ENCODE results near the gene LCP1. TPM values are rescaled to one million over a fixed set of nuclear protein-coding genes. Genes with fewer than 3 reads are reported as not detected.

Gene LCP1
- total and polyA plus RNA-seq, 2 of the 13 experiments (the other 11 are each of a cell fraction or from before 2014, with no cell fraction given), result 1.6 TPM

- H2AFZ ChIP-seq (ENCODE audit: low read length), result no peak overlapping the region
Measured at GRCh38 chr13:46097015-46097414, 85.0 kb downstream of the LCP1 start.

More at GRCh38 chr13:46097015-46097414, 85.0 kb downstream of the LCP1 start:
- Histone ChIP-seq H3K36me3 (replicated peaks in 1 of 2; ENCODE audit: control insufficient read depth in 1 of 2, insufficient read depth in 2 of 2, low read length in 2 of 2) (peaks cover 14 to 28% of the 10 kb centered on the region in 2 experiments), H3K4me1 (ENCODE audit: insufficient read depth, low read length) (peaks cover 77% of the 10 kb centered on the region), H3K4me2 (ENCODE audit: low read depth, low read length) (peak overlapping the region; percentile 23; the same call in 1 of the 2 replicates), H3K9ac (ENCODE audit: insufficient read depth, low read depth, low read length) (no peak overlapping the region), H3K4me3 (replicated peaks in 1 of 3; ENCODE audit: insufficient read depth in 1 of 3, low read depth in 2 of 3, low read length in 3 of 3) (no peak overlapping the region), H3K27ac (ENCODE audit: extremely low read length, insufficient read depth, low read length) (no peak overlapping the region), H3K27me3 (ENCODE audit: control insufficient read depth in 1 of 2, insufficient read depth in 2 of 2, low read length in 2 of 2) (no peaks in the 10 kb centered on the region), H3K79me2 (ENCODE audit: insufficient read depth, low read length) (peaks cover 95% of the 10 kb centered on the region), H4K20me1 (ENCODE audit: insufficient read depth, low read length) (0 out of 2 replicates have a peak, but pooled peaks cover 2% of the 10 kb centered on the region), H3K9me3 (ENCODE audit: low read length) (no peaks in the 10 kb centered on the region)
- POLR2A ChIA-PET, result interaction anchor here (1.0 kb wide), 1 partner anchor 8 kb away, joined by 3 read pairs; the partner anchor contains the start of gene CPB2
- DNase-seq (ENCODE audit: low spot score) (no peak), ATAC-seq (peak; percentile 62; the same call in 2 of the 3 replicates), FAIRE-seq (no peak)
- 0 out of 2 replicates have a peak, but pooled peaks have one; percentile 35 for TF ChIP-seq KDM2A (CRISPR knock-in tag; IDR thresholded peaks at IDR 0.05; ENCODE audit: borderline replicate concordance, low read depth)
- TF ChIP-seq, protein P1, sequence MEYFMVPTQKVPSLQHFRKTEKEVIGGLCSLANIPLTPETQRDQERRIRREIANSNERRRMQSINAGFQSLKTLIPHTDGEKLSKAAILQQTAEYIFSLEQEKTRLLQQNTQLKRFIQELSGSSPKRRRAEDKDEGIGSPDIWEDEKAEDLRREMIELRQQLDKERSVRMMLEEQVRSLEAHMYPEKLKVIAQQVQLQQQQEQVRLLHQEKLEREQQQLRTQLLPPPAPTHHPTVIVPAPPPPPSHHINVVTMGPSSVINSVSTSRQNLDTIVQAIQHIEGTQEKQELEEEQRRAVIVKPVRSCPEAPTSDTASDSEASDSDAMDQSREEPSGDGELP (IDR thresholded peaks at IDR 0.05; ENCODE audit: borderline replicate concordance, low read depth), result peak; percentile 85
- TF ChIP-seq, protein P2, sequence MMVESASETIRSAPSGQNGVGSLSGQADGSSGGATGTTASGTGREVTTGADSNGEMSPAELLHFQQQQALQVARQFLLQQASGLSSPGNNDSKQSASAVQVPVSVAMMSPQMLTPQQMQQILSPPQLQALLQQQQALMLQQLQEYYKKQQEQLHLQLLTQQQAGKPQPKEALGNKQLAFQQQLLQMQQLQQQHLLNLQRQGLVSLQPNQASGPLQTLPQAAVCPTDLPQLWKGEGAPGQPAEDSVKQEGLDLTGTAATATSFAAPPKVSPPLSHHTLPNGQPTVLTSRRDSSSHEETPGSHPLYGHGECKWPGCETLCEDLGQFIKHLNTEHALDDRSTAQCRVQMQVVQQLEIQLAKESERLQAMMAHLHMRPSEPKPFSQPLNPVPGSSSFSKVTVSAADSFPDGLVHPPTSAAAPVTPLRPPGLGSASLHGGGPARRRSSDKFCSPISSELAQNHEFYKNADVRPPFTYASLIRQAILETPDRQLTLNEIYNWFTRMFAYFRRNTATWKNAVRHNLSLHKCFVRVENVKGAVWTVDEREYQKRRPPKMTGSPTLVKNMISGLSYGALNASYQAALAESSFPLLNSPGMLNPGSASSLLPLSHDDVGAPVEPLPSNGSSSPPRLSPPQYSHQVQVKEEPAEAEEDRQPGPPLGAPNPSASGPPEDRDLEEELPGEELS (CRISPR knock-in tag; IDR thresholded peaks at IDR 0.05), result peak; percentile 47; the same call in 1 of the 2 replicates
- no peak for TF ChIP-seq EHMT2 (IDR thresholded peaks at IDR 0.05; ENCODE audit: borderline replicate concordance, low read depth, low read length)
- TF ChIP-seq FOXP1 (IDR thresholded peaks at IDR 0.05), result peak; percentile 52; the same call in 1 of the 2 replicates
- peak; percentile 73 for TF ChIP-seq FOXP1 (CRISPR knock-in tag; IDR thresholded peaks at IDR 0.05)
- peak; percentile 43; the same call in 1 of the 2 replicates for TF ChIP-seq ARID3A (IDR thresholded peaks at IDR 0.05; ENCODE audit: low read depth, low read length)
- no peak for TF ChIP-seq FOXA1 (IDR thresholded peaks at IDR 0.05)
- peak; percentile 49; the same call in 1 of the 2 replicates for TF ChIP-seq FOXA1 (CRISPR knock-in tag; IDR thresholded peaks at IDR 0.05)
- TF ChIP-seq SOX13 (IDR thresholded peaks at IDR 0.05), result no peak
- TF ChIP-seq SOX13 (CRISPR knock-in tag; conservative IDR thresholded peaks at IDR 0.05 in 1 of 2, IDR thresholded peaks at IDR 0.05 in 1 of 2), result 0 out of 4 replicates have a peak, but pooled peaks of 1 of the 2 experiments have one; percentile 13
- peak; percentile 45; the same call in 1 of the 2 replicates for TF ChIP-seq SOX5 (CRISPR knock-in tag; IDR thresholded peaks at IDR 0.05; ENCODE audit: borderline replicate concordance)
- TF ChIP-seq FOXJ3 (CRISPR knock-in tag; IDR thresholded peaks at IDR 0.05; ENCODE audit: borderline replicate concordance), result no peak
- TF ChIP-seq DMAP1 (CRISPR knock-in tag; IDR thresholded peaks at IDR 0.05), result no peak
- no peak for TF ChIP-seq ZEB1 (IDR thresholded peaks at IDR 0.05; ENCODE audit: insufficient replicate concordance, low read depth)
- TF ChIP-seq FOXA3 (CRISPR knock-in tag; IDR thresholded peaks at IDR 0.05), result peak; percentile 80
- TF ChIP-seq FOSL2 (CRISPR knock-in tag; IDR thresholded peaks at IDR 0.05), result peak; percentile 93
- 0 out of 2 replicates have a peak, but pooled peaks have one; percentile 23 for TF ChIP-seq RBFOX2 (IDR thresholded peaks at IDR 0.05; ENCODE audit: low read depth, low read length)
- intact Hi-C loops (cut with micrococcal nuclease; ENCODE audit: unreplicated experiment), result no loop called here
- in situ Hi-C loops (cut with HindIII; ENCODE audit: extremely low pct_ligation_motif_present, low pct_unique_long_range_greater_than_20kb), result no loop called here
- CTCF ChIA-PET (ENCODE audit: low intra/inter-chr PET ratio, low total read pairs), result no interaction called here
- no TSS peak for BruUV-seq (replicated peaks)
- WGBS (ENCODE audit: low lambda C conversion rate), result 93% methylated on average over 2 of the region's 3 CpGs
